ENCODE measurements around the gene PCP4L1.

The PCP4L1 gene

GRCh38 chr1:161258439-161259344 is at the start of gene PCP4L1:
Gene PCP4L1, plus strand, starts transcription at chr1:161258745. Its CDS starts 230 bp downstream, at chr1:161258975.
- H3K4me3 ChIP-seq (ENCODE audit: low read depth in 1 of 2, low read length in 2 of 2), result peak within 1 kb of the TSS; percentile 71 to 79
- H3K27ac ChIP-seq (ENCODE audit: low read depth, low read length), result peak within 1 kb of the TSS; percentile 74
- H3K27me3 ChIP-seq (ENCODE audit: control insufficient read depth in 1 of 2, insufficient read depth in 2 of 2, low read length in 2 of 2), result peaks cover 0 to 13% of the 10 kb centered on the region in 2 donors
- peak within 1 kb of the TSS; percentile 0 for H3K9ac ChIP-seq (ENCODE audit: low read length)
- H3K4me1 ChIP-seq (ENCODE audit: insufficient read depth, low read length), result peaks cover 10% of the 10 kb centered on the region
- H3K9me3 ChIP-seq (ENCODE audit: low read length), result peaks cover 6% of the 10 kb centered on the region
- H3K36me3 ChIP-seq (ENCODE audit: insufficient read depth, low read length), result no peaks in the 10 kb centered on the region

- no peak overlapping the region for H3K9ac ChIP-seq (ENCODE audit: low read length)
- no peak overlapping the region for H3K4me3 ChIP-seq (ENCODE audit: low read depth in 1 of 2, low read length in 2 of 2)
- H3K27ac ChIP-seq (ENCODE audit: low read depth, low read length), result peak overlapping the region; percentile 58
- peaks cover 76% of the 10 kb centered on the region for H3K36me3 ChIP-seq (ENCODE audit: insufficient read depth, low read length)
- peaks cover 11% of the 10 kb centered on the region for H3K4me1 ChIP-seq (ENCODE audit: insufficient read depth, low read length)
- H3K9me3 ChIP-seq (ENCODE audit: low read length), result no peaks in the 10 kb centered on the region
- no peaks in the 10 kb centered on the region for H3K27me3 ChIP-seq (ENCODE audit: control insufficient read depth in 1 of 2, insufficient read depth in 2 of 2, low read length in 2 of 2)
Observed at GRCh38 chr1:161209790-161210409, 48.6 kb upstream of the PCP4L1 start.

- Histone ChIP-seq H3K36me3 (ENCODE audit: insufficient read depth, low read length) (peaks cover 50% of the 10 kb centered on the region), H3K4me3 (ENCODE audit: low read depth in 1 of 2, low read length in 2 of 2) (no peak overlapping the region), H3K27me3 (ENCODE audit: control insufficient read depth in 1 of 2, insufficient read depth in 2 of 2, low read length in 2 of 2) (no peaks in the 10 kb centered on the region), H3K27ac (ENCODE audit: low read depth, low read length) (no peak overlapping the region), H3K4me1 (ENCODE audit: insufficient read depth, low read length) (peaks cover 8% of the 10 kb centered on the region), H3K9ac (ENCODE audit: low read length) (no peak overlapping the region), H3K9me3 (ENCODE audit: low read length) (no peaks in the 10 kb centered on the region)
Observed at GRCh38 chr1:161214369-161214768, 44.2 kb upstream of the PCP4L1 start.

- H3K27me3 ChIP-seq (ENCODE audit: control insufficient read depth in 1 of 2, insufficient read depth in 2 of 2, low read length in 2 of 2), result no peaks in the 10 kb centered on the region
- H3K4me3 ChIP-seq (ENCODE audit: low read depth in 1 of 2, low read length in 2 of 2), result no peak within 1 kb of the TSS
- H3K4me1 ChIP-seq (ENCODE audit: insufficient read depth, low read length), result peaks cover 1% of the 10 kb centered on the region
- no peak within 1 kb of the TSS for H3K27ac ChIP-seq (ENCODE audit: low read depth, low read length)
- no peaks in the 10 kb centered on the region for H3K9me3 ChIP-seq (ENCODE audit: low read length)
- H3K9ac ChIP-seq (ENCODE audit: low read length), result no peak within 1 kb of the TSS
- H3K36me3 ChIP-seq (ENCODE audit: insufficient read depth, low read length), result peaks cover 43% of the 10 kb centered on the region
Observed at GRCh38 chr1:161215076-161215475, 43.5 kb upstream of the PCP4L1 start, which contains the start of gene FCER1G. Gene FCER1G, plus strand, starts transcription at chr1:161215295. Its CDS starts 27 bp downstream, at chr1:161215322.

- no peaks in the 10 kb centered on the region for H3K9me3 ChIP-seq (ENCODE audit: low read length)
- no peaks in the 10 kb centered on the region for H3K27me3 ChIP-seq (ENCODE audit: control insufficient read depth in 1 of 2, insufficient read depth in 2 of 2, low read length in 2 of 2)
- H3K4me3 ChIP-seq (ENCODE audit: low read depth in 1 of 2, low read length in 2 of 2), result no peak overlapping the region
- peaks cover 23% of the 10 kb centered on the region for H3K36me3 ChIP-seq (ENCODE audit: insufficient read depth, low read length)
- H3K27ac ChIP-seq (ENCODE audit: low read depth, low read length), result peak overlapping the region; percentile 16
- no peaks in the 10 kb centered on the region for H3K4me1 ChIP-seq (ENCODE audit: insufficient read depth, low read length)
- H3K9ac ChIP-seq (ENCODE audit: low read length), result no peak overlapping the region
Observed at GRCh38 chr1:161216945-161217712, 41.4 kb upstream of the PCP4L1 start.

- peak overlapping the region; percentile 16 for H3K27ac ChIP-seq (ENCODE audit: low read depth, low read length)
- H3K4me3 ChIP-seq (ENCODE audit: low read depth in 1 of 2, low read length in 2 of 2), result no peak overlapping the region
- no peaks in the 10 kb centered on the region for H3K4me1 ChIP-seq (ENCODE audit: insufficient read depth, low read length)
- H3K36me3 ChIP-seq (ENCODE audit: insufficient read depth, low read length), result peaks cover 17% of the 10 kb centered on the region
- no peak overlapping the region for H3K9ac ChIP-seq (ENCODE audit: low read length)
- no peaks in the 10 kb centered on the region for H3K9me3 ChIP-seq (ENCODE audit: low read length)
- H3K27me3 ChIP-seq (ENCODE audit: control insufficient read depth in 1 of 2, insufficient read depth in 2 of 2, low read length in 2 of 2), result no peaks in the 10 kb centered on the region
Observed at GRCh38 chr1:161217831-161218230, 40.7 kb upstream of the PCP4L1 start.

GRCh38 chr1:161218301-161219077 is 40.1 kb upstream of the PCP4L1 start:
- no peaks in the 10 kb centered on the region for H3K9me3 ChIP-seq (ENCODE audit: low read length)
- H3K36me3 ChIP-seq (ENCODE audit: insufficient read depth, low read length), result peaks cover 11% of the 10 kb centered on the region
- H3K27me3 ChIP-seq (ENCODE audit: control insufficient read depth in 1 of 2, insufficient read depth in 2 of 2, low read length in 2 of 2), result no peaks in the 10 kb centered on the region
- H3K27ac ChIP-seq (ENCODE audit: low read depth, low read length), result no peak overlapping the region
- no peaks in the 10 kb centered on the region for H3K4me1 ChIP-seq (ENCODE audit: insufficient read depth, low read length)
- H3K4me3 ChIP-seq (ENCODE audit: low read depth in 1 of 2, low read length in 2 of 2), result no peak overlapping the region
- H3K9ac ChIP-seq (ENCODE audit: low read length), result no peak overlapping the region

GRCh38 chr1:161219078-161219892 is 39.3 kb upstream of the PCP4L1 start:
- H3K4me3 ChIP-seq (ENCODE audit: low read depth in 1 of 2, low read length in 2 of 2), result no peak overlapping the region
- H3K27me3 ChIP-seq (ENCODE audit: control insufficient read depth in 1 of 2, insufficient read depth in 2 of 2, low read length in 2 of 2), result no peaks in the 10 kb centered on the region
- no peaks in the 10 kb centered on the region for H3K4me1 ChIP-seq (ENCODE audit: insufficient read depth, low read length)
- H3K9ac ChIP-seq (ENCODE audit: low read length), result no peak overlapping the region
- no peak overlapping the region for H3K27ac ChIP-seq (ENCODE audit: low read depth, low read length)
- H3K9me3 ChIP-seq (ENCODE audit: low read length), result no peaks in the 10 kb centered on the region
- H3K36me3 ChIP-seq (ENCODE audit: insufficient read depth, low read length), result peaks cover 3% of the 10 kb centered on the region

GRCh38 chr1:161220002-161220401 is 38.5 kb upstream of the PCP4L1 start:
- peaks cover under 1% of the 10 kb centered on the region for H3K4me1 ChIP-seq (ENCODE audit: insufficient read depth, low read length)
- no peak overlapping the region for H3K27ac ChIP-seq (ENCODE audit: low read depth, low read length)
- H3K9me3 ChIP-seq (ENCODE audit: low read length), result no peaks in the 10 kb centered on the region
- no peak overlapping the region for H3K4me3 ChIP-seq (ENCODE audit: low read depth in 1 of 2, low read length in 2 of 2)
- H3K9ac ChIP-seq (ENCODE audit: low read length), result no peak overlapping the region
- H3K27me3 ChIP-seq (ENCODE audit: control insufficient read depth in 1 of 2, insufficient read depth in 2 of 2, low read length in 2 of 2), result no peaks in the 10 kb centered on the region
- no peaks in the 10 kb centered on the region for H3K36me3 ChIP-seq (ENCODE audit: insufficient read depth, low read length)

Data from muscle layer of colon (tissue), 2 donors.